NCI-H345 treated with DMSO at 0.1 percent for 48 hours (cell line): ENCODE results near the gene MAN1C1.
A peak's percentile ranks its signal among the peaks of the same experiment; 100 is the strongest.
"Not testable (repeated sequence)": the region's sequence is repeated elsewhere in the genome, so short reads cannot be mapped to it uniquely, and the experiment has no call there.

Source experiments
- DNase-seq: peaks from one replicate; lab custom pipeline; 2025; ENCODE audit not compliant: unreplicated experiment; lab: John Stamatoyannopoulos, UW

Gene MAN1C1

DNA sequence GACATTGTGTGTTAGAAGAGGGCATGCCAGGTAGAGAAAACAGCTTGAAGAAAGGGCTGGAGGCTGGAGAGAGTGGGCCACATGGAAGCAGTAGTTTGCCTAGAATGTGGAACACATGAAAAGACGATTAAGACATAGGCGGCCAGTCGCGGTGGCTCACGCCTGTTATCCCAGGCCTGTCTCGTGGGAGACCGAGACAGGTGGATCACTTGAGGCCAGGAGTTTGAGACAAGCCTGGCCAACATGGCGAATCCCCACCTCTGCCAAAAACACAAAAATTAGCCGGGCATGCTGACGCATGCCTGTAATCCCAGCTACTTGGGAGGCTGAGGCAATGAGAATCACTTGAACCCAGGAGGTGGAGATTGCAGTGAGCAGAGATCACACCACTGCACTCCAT is 118.4 kb downstream of the MAN1C1 start:
- DNase-seq, result not testable (repeated sequence)

GRCh38 chr1:25735956-25736529 is 119.5 kb downstream of the MAN1C1 start:
- DNase-seq, result no peak

GRCh38 chr1:25737130-25737529 is 120.5 kb downstream of the MAN1C1 start:
- DNase-seq, result no peak

GRCh38 chr1:25738499-25738898 is 121.9 kb downstream of the MAN1C1 start:
- no peak for DNase-seq

GRCh38 chr1:25739341-25739740 is 122.8 kb downstream of the MAN1C1 start:
- DNase-seq, result no peak

DNA sequence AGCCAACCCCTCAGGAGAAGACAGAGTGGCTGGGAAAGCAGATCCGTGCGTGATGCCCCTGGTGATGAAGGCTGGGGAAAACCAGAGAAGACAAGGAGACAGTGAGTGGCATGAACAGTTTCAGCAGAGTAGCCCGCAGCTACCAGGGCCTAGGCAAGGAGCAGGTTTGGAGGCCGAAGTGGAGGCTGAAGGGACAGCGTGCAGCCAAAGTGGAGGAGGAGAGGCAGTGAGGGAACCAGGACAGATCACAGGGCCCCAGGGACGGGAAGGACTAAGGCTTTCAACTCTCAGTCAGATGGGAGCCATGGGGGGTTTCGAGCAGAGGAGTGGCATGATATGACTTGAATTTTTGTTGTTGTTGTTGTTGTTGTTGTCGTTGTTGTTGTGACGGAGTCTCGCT is 123.5 kb downstream of the MAN1C1 start:
- no peak for DNase-seq

DNA sequence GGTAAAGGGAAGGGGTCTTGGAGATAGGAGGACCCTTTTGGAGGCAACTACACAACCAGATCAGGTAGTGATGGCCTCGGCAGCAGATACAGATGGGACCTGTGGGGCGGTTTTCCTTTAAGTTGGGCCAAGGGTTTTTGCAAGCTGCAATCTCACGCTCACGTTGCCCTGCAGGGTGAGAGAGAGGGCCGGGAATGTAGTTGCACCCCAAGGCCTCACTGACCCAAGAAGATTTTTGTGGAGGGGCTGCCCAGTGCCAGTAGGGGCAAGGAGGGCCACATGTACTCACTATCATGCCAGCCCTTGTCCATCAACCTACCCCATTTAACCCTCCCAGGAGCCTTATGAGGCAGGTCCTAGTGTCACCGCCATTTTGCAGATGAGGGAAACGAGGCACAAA is 125.7 kb downstream of the MAN1C1 start:
- DNase-seq, result no peak

DNA sequence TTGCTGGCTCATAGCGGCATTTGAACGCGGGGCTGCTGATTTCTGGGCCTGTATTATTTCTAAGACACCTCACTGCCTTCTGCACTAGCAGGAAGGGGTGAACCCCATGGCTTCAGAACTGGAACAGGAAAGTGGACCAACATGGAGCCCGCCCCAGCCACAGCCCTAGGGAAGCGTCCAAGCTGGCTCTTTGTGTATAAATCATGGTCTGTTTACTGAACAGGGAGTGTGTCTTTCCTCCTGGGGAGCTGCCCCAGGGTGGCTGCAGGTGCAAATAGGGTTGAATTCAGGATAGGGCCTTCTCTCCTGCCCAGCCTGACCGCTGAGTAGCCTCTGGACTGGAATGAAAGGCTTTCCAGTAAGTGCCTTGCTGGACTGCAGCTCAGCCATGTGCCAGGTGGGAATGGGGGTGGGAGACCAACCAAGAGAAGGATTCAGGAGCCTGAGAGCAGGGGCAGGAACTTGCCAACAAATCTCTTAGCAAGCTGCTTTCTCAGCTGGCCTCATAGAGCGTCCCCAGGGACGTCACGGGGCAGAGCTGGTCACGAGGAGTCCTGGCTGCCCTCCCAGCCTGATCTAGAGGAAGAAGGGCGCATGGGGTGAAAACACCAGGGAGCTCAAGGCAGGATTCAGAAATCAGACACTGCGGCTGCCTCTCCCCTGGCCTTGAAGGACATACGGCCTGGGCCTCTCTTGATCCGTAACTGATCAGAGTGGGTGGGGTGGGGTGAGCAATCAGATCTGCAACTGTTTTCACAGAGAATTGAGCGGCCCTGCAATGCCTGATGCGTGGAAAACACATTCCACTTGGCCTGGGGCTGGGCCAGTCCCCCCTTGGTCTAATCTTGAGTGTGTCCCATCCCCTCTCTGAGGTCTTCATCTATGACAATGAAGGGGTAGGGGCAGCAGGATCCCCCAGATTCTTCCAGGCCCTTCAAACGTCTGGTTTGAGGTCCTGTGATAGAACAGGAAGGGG is 126.9 kb downstream of the MAN1C1 start:
- peak; percentile 64 for DNase-seq

- DNase-seq, result peak; percentile 32
Observed at GRCh38 chr1:25744140-25744581, 127.6 kb downstream of the MAN1C1 start.

GRCh38 chr1:25744636-25745425 is 128.2 kb downstream of the MAN1C1 start:
- DNase-seq, result no peak

DNA sequence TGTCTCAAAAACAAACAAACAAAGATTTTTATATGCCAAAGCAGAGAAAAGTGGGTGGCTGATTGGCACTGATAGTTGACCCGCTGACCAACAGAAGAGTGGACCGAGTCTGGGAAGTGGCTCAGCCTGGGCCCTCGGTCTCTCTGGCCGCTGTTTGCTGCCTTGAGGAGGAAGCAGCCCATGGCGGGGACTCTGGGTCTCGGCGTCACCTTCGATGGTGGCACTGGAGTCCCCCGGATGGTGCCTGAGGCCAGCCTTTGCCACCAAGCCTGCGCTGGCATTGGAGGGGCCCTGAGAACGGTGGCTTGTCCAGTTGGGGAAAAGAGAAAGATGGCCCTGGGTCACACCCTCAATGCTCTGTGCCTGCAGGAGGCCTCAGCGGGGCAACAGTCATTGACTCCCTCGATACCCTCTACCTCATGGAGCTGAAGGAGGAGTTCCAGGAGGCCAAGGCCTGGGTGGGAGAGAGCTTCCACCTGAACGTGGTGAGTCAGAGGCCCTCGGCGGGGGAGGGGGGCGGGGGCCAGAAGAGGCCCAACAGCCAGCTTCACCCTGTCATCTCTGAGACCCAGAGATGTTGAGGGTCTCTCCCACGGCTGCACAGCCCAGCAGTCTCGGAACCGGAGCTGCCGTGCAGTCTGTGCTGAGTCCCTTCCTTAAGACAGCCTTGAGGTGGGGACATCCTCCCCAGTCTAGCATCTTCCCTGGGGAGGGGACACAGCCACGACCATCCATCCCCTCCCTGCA is 129.9 kb downstream of the MAN1C1 start:
- no peak for DNase-seq

- DNase-seq, result no peak
Observed at GRCh38 chr1:25747046-25747719, 130.6 kb downstream of the MAN1C1 start.

GRCh38 chr1:25748531-25749205 is 132.1 kb downstream of the MAN1C1 start:
- peak; percentile 22 for DNase-seq

DNA sequence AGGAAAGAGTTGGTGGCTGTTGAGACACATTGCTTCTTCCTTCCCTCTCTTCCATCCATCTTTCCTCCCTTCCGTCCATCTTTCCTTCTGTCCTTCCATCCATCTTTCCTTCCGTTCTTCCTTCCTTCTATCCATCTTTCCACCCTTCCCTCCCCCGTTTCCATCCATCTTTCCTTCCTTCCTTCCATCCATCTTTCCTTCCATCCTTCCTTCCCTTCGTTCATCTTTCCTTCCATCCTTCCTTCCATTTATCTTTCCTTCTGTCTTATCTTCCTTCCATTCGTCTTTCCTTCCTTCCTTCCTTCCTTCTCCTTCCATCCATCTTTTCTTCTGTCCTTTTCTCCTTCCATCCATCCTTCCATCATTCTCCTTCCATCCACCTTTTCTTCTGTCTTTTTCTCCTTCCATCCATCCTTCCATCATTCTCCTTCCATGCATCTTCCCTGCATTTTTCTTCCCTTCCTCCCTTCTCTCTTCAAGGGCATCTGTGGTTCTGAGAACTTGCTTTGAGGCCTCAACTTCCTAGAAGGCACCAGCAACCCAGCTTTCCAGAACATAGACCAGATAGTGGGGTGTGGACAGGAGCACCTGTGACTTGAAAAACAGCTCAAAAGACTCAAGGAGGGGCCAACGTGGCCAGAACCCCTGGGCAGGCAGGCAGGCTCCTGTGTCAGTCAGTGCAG is 134.5 kb downstream of the MAN1C1 start:
- no peak for DNase-seq

- peak; percentile 63 for DNase-seq
Observed at GRCh38 chr1:25754470-25755181, 138.0 kb downstream of the MAN1C1 start.

GRCh38 chr1:25755475-25756125 is 139.0 kb downstream of the MAN1C1 start:
- no peak for DNase-seq

GRCh38 chr1:25756215-25756614 is 139.6 kb downstream of the MAN1C1 start:
- DNase-seq, result no peak
